Suprapubic skin (tissue), 4 donors: ENCODE data around the gene IFT27. TPM values are rescaled to one million over a fixed set of nuclear protein-coding genes. Genes with fewer than 3 reads are reported as not detected.

Experiments
- DNase-seq, 2 donors: peaks; one replicate each; pipeline ENCODE4 v3.0.0-alpha.2; 2019; ENCODE audit warnings: low spot score in 2 of 2
- H3K27ac ChIP-seq: fragments of 200-600 bp; sonication (generic); one replicate; pipeline ENCODE4 v1.5.1; 2019
- H3K27me3 ChIP-seq: fragments of 200-600 bp; sonication (generic); one replicate; pipeline ENCODE4 v1.5.1; 2019
- H3K36me3 ChIP-seq: fragments of 200-600 bp; sonication (generic); one replicate; pipeline ENCODE4 v1.5.1; 2019
- H3K4me1 ChIP-seq: fragments of 200-600 bp; sonication (generic); one replicate; pipeline ENCODE4 v1.5.1; 2019
- H3K4me3 ChIP-seq: fragments of 200-600 bp; sonication (generic); one replicate; pipeline ENCODE4 v1.5.1; 2019; ENCODE audit warnings: mild to moderate bottlenecking
- H3K9me3 ChIP-seq: fragments of 200-600 bp; sonication (generic); one replicate; pipeline ENCODE4 v1.5.1; 2019
- EP300 ChIP-seq: sonication (generic); formaldehyde crosslinking; IDR thresholded peaks from one replicate; pipeline ENCODE4 v1.6.1; 2017; ENCODE audit warnings: antibody characterized with exemption
- POLR2A ChIP-seq, 2 donors: fragments of 450-650 bp; IDR thresholded peaks; one replicate each; pipeline ENCODE4 v1.6.1; 2017; ENCODE audit warnings: antibody characterized with exemption in 2 of 2, mild to moderate bottlenecking in 2 of 2, moderate library complexity in 2 of 2
- POLR2AphosphoS5 ChIP-seq, 3 donors: sonication (generic); formaldehyde crosslinking; IDR thresholded peaks; one replicate each; pipeline ENCODE4 v1.6.1; 2017; ENCODE audit warnings: antibody characterized with exemption in 3 of 3
- WGBS: methylation state at CpG from one replicate; pipeline ENCODE4 v1.1.5; 2018; 5-methylcytosine and 5-hydroxymethylcytosine counted together
- total RNA-seq, 4 donors: library from RNA; depleted of rRNA; stranded (reverse); fragments of >200 nt; gene quantifications; one replicate each; pipeline ENCODE4 v1.1.0, GENCODE V29; 2016
- TF ChIP-seq, protein P1 (sequence below), 2 donors: fragments of 200-600 bp in 1 of 2; fragments of 450-650 bp in 1 of 2; sonication (generic) in 1 of 2; IDR thresholded peaks; one replicate each; pipeline ENCODE4 v1.5.1; 2016 to 2019; ENCODE audit warnings: antibody characterized with exemption in 2 of 2, mild to moderate bottlenecking in 1 of 2, moderate library complexity in 1 of 2

IFT27 gene
- total RNA-seq, 4 donors from 2014 or later: 8.2 to 29.0 (median 17.7) TPM

GRCh38 chr22:36740716-36741115 is 35.2 kb downstream of the IFT27 start:
- peak; percentile 5 to 11 for DNase-seq

GRCh38 chr22:36739185-36739584 is 36.7 kb downstream of the IFT27 start:
- 86% methylated on average over 1 of the region's 1 CpG for WGBS
- DNase-seq: peak in 1 of 2 donors; percentile 8
- H3K27me3 ChIP-seq: peaks cover 48% of the 10 kb centered on the region
- no peak overlapping the region for H3K4me3 ChIP-seq
- no peaks in the 10 kb centered on the region for H3K9me3 ChIP-seq
- no peaks in the 10 kb centered on the region for H3K36me3 ChIP-seq
- TF ChIP-seq, protein P1, sequence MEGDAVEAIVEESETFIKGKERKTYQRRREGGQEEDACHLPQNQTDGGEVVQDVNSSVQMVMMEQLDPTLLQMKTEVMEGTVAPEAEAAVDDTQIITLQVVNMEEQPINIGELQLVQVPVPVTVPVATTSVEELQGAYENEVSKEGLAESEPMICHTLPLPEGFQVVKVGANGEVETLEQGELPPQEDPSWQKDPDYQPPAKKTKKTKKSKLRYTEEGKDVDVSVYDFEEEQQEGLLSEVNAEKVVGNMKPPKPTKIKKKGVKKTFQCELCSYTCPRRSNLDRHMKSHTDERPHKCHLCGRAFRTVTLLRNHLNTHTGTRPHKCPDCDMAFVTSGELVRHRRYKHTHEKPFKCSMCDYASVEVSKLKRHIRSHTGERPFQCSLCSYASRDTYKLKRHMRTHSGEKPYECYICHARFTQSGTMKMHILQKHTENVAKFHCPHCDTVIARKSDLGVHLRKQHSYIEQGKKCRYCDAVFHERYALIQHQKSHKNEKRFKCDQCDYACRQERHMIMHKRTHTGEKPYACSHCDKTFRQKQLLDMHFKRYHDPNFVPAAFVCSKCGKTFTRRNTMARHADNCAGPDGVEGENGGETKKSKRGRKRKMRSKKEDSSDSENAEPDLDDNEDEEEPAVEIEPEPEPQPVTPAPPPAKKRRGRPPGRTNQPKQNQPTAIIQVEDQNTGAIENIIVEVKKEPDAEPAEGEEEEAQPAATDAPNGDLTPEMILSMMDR (IDR thresholded peaks at IDR 0.05): no peak
- TF ChIP-seq POLR2A (IDR thresholded peaks at IDR 0.05) (no peak), POLR2AphosphoS5 (IDR thresholded peaks at IDR 0.05) (no peak), EP300 (no peak)
- no peak overlapping the region for H3K27ac ChIP-seq
- H3K4me1 ChIP-seq: peaks cover 22% of the 10 kb centered on the region

More at GRCh38 chr22:36740716-36741115, 35.2 kb downstream of the IFT27 start:
- no peaks in the 10 kb centered on the region for H3K9me3 ChIP-seq
- no peak overlapping the region for H3K4me3 ChIP-seq
- no peak for TF ChIP-seq POLR2A (IDR thresholded peaks at IDR 0.05)
- no peak for TF ChIP-seq EP300
- TF ChIP-seq, protein P1 (IDR thresholded peaks at IDR 0.05): no peak
- TF ChIP-seq POLR2AphosphoS5 (IDR thresholded peaks at IDR 0.05): no peak
- no peaks in the 10 kb centered on the region for H3K36me3 ChIP-seq
- peaks cover 25% of the 10 kb centered on the region for H3K4me1 ChIP-seq
- 88% methylated on average over 4 of the region's 4 CpGs for WGBS
- H3K27me3 ChIP-seq: peaks cover 55% of the 10 kb centered on the region
- H3K27ac ChIP-seq: no peak overlapping the region

DNA sequence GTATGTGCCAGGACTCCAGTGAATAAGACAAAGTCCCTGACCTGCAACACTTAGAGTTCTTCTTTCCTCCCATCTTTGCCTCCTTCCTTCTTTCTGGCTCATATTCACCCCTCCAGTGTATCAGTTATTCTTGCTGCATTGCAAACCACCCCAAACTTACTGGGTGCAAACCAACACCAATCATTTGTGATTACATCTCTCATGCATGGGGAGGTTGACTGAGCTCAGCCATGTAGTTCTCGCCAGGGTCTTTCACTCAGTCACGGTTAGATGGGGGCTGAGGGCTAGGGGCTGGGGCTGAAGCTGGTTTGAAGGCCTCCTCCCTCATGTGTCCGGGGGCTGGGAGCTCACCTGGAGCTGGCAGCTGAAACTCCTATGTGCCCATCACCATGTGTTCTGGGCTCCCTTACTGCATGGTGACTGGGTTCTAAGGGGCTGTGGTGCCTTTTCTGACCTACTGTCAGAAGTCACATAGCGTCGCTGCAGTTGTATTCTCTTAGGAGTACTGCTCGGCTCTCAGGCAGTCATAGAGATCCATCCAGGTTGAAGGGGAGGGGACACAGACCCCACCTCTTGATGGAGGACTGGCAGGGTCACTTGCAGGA is 37.4 kb downstream of the IFT27 start:
- H3K27ac ChIP-seq: no peak overlapping the region
- 80% methylated on average over 4 of the region's 6 CpGs for WGBS
- DNase-seq: peak in 1 of 2 donors; percentile 61
- TF ChIP-seq POLR2A (IDR thresholded peaks at IDR 0.05): no peak
- no peak for TF ChIP-seq EP300
- no peak for TF ChIP-seq POLR2AphosphoS5 (IDR thresholded peaks at IDR 0.05)
- TF ChIP-seq, protein P1 (IDR thresholded peaks at IDR 0.05): no peak
- peaks cover 22% of the 10 kb centered on the region for H3K4me1 ChIP-seq
- H3K9me3 ChIP-seq: no peaks in the 10 kb centered on the region
- H3K4me3 ChIP-seq: no peak overlapping the region
- H3K27me3 ChIP-seq: peaks cover 41% of the 10 kb centered on the region
- H3K36me3 ChIP-seq: no peaks in the 10 kb centered on the region

DNA sequence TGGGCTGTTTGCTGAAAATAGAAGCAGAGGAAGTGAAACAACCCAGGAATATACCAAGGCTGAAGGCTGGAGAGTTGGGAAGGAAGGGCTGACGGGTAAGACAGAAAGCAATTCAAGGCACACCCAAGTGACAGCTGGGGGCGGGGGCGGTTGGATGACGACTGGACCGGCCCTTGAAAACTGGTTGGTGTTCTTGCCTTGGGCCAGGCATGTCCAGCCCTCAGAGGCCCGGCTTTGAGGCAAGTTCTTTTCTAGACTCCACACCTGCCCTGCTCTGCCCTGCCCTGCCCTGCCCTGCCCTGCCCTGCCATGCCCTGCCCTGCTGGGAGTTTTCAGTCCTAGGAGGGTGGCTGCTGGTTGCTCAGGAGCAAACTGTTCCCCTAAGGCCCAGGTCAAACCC is 38.1 kb downstream of the IFT27 start:
- no peaks in the 10 kb centered on the region for H3K9me3 ChIP-seq
- DNase-seq: peak in 1 of 2 donors; percentile 77
- peaks cover 22% of the 10 kb centered on the region for H3K4me1 ChIP-seq
- no peak overlapping the region for H3K4me3 ChIP-seq
- H3K27me3 ChIP-seq: peaks cover 35% of the 10 kb centered on the region
- WGBS: 25% methylated on average over 5 of the region's 6 CpGs
- no peak overlapping the region for H3K27ac ChIP-seq
- H3K36me3 ChIP-seq: no peaks in the 10 kb centered on the region
- TF ChIP-seq EP300 (no peak), POLR2A (IDR thresholded peaks at IDR 0.05) (no peak), POLR2AphosphoS5 (IDR thresholded peaks at IDR 0.05) (no peak)
- TF ChIP-seq, protein P1 (IDR thresholded peaks at IDR 0.05): no peak

- peaks cover 43% of the 10 kb centered on the region for H3K27me3 ChIP-seq
- H3K4me1 ChIP-seq: peaks cover 22% of the 10 kb centered on the region
- H3K27ac ChIP-seq: no peak overlapping the region
- TF ChIP-seq, protein P1 (IDR thresholded peaks at IDR 0.05): no peak
- TF ChIP-seq EP300 (no peak), POLR2A (IDR thresholded peaks at IDR 0.05) (no peak), POLR2AphosphoS5 (IDR thresholded peaks at IDR 0.05) (no peak)
- DNase-seq: peak in 1 of 2 donors; percentile 71
- no peak overlapping the region for H3K4me3 ChIP-seq
- H3K9me3 ChIP-seq: no peaks in the 10 kb centered on the region
- 51% methylated on average over 8 of the region's 10 CpGs for WGBS
- no peaks in the 10 kb centered on the region for H3K36me3 ChIP-seq
These were observed 39.1 kb downstream of the IFT27 start for GRCh38 chr22:36736701-36737320.
